HS-5 (cell line): ENCODE data around the gene UGGT2.
"Not testable (repeated sequence)": the region's sequence is repeated elsewhere in the genome, so short reads cannot be mapped to it uniquely, and the experiment has no call there.

ENCODE experiments used
- DNase-seq: peaks from one replicate; pipeline ENCODE4 v3.0.0-alpha.2; 2012; ENCODE audit warnings: low read depth

Gene UGGT2

DNA sequence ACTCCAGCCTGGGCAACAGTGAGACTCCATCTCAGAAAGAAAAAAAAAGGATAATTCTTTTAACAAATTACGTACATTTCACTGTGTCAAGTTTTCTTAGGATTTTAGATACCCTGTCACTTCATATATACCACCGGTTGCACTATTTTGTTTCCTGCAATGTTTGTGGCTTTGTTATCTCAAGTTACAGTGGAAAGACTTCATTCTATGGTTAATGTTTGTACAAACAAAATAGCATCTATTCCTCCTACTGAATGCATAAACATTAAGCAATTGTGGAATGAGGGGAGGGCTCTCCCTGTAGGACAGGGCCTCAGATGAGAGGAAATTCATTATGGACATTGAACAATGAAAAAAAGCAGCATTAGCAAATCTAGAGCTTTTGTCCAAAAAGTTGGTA lies 256.2 kb downstream of the UGGT2 start:
- DNase-seq: no peak

DNA sequence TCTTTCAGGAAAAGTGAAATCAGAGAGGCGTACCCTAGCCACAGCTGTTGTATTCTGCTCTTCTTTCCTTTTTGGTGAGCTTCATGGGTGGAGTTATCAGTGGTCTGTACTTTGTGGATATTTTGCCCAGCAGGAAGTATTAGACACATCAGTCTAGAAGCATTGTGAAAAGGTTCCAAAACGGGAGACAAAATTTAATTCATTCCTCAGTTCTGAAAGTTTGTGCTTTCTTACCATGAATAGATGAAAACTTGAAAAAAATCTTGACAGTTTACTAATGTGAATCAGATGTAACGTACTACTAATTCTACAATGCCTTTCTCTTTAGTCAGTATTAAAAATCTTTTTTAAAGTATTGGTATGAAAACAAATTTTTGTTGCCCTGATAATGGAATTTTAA lies 259.4 kb downstream of the UGGT2 start:
- no peak for DNase-seq

DNA sequence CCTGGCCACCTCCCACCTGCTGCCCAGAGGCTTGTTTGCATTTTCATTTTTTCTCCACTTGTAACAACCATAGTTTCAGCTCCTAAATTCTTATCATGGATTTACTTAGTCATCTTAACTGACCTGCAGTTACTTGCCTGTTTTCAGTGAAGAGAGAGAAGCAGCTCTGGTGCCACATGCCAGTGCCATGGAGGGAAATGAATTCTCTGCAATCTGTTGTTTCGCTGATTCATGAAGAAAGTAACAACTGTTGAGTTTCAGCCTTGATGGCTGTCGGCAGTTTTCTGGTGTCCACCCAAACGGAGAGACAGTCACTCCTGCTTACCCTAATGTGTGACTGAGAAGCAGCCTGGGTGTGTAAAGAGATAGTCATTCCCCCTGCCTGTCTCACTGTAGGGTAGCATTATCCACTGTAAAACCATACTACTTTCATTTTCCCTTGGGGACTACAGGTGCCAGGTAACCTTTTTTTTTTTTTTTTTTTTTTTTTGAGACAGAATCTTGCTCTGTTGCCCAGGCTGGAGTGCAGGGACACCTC lies 260.1 kb downstream of the UGGT2 start:
- no peak for DNase-seq

DNA sequence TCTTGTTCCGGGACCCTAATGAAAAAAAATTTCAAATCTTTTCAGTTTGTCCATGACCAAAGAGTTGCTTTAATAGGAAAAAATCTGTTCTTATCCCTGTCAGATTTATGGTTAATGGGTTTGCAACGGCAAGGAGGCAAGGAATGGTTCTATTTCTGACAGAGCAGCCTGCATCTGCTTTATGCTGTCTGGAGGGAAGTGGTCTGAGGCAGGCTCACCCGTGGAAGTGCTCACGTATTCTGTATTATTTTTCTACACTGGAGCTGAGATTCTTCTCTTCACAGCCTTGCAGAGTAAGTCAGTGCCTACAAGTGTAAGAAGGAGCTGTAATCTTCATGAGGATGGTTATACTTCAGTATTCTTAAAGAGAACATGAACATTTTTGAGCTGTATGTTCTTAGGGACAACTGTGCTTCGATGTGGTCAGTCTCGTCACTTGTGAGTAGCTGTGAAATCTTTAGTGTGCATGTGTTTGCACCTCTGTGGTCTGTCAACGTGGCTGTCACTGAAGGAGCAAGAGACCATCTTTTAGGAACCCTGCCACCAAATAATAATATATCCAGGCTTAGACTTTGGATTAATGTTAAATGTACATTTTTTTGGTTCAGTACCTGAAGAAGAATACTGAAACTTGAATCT lies 262.0 kb downstream of the UGGT2 start:
- no peak for DNase-seq

DNA sequence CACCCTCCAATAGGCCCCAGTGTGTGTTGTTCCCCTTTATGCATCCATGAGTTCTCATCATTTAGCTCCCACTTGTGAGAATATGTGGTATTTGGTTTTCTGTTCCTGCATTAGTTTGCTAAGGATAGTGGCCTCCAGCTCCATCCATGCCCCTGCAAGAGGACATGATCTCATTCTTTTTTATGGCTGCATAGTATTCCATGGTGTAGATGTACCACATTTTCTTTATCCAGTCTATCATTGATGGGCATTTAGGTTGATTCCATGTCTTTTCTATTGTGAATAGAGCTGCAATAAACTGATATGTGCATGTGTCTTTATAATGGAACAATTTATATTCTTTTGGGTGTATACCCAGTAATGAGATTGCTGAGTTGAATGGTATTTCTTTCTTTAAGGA lies 263.9 kb downstream of the UGGT2 start:
- not testable (repeated sequence) for DNase-seq

DNA sequence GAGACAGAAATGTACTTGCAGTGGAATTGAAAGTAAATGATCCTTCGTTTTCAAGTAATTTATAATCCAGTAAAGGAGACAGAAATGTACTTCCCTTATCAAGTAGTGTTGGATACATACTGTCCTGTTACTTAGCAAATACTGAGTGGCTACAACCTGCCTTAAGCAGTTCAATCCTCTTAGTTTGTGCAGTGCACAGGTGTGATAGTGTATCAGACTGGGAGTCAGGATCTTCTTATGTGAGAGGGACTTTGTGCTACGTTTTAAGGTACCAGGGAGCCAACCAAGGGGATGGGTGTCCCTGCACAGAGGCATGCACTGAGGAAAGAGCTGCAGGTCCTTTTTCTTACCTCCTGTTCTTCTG lies 265.1 kb downstream of the UGGT2 start:
- DNase-seq: no peak

DNA sequence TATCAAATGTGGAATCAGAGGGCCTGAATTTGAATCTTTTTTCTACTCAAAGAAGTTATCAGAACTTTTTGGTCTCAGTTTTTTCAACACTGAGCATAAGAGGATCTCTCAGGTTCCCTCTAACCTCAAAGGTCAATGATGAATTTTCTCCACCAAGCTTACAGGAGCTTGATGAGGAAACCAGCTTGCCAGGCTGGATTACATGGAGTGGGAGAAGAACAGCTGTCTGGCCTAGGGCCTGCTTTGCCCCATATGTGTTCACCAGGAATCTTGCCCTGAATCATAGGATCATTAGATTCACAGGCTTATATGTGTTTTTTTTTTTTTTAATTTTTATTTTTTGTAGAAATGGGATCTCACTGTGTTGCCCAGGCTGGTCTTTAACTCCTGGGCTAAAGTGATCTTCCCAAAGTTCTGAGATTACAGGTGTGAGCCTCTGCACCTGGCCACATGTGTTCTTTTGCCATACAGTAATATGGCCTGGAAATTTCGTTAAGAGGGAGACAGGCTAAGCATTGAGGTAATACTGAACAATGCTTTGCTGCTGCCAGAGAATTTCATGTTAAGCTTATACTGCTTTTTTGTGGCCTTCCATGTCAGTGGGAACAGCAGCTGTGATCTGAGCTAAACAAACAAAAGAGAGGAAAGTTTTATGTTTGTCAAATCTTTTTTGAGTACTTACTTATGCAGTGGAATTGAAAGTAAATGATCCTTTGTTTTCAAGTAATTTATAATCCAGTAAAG lies 265.7 kb downstream of the UGGT2 start:
- no peak for DNase-seq

DNA sequence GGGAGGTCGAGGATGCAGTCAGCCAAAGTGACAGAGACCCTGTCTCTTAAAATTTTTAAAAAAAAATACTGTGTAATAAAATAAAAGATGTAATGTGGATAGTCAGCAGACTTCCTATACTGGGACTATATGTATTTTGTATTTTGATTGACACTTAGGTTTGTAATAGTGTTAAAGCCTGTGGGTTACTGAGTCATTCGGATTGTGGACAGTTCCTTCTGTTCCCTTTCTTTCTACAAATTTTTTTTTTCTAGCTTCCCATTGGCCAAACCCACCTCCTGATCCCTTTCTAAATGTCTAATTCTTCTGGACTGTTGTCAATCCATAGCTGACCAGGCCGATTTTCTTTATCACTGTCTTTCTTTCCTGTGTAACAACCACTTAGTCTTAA lies 268.3 kb downstream of the UGGT2 start:
- peak; percentile 4 for DNase-seq

DNA sequence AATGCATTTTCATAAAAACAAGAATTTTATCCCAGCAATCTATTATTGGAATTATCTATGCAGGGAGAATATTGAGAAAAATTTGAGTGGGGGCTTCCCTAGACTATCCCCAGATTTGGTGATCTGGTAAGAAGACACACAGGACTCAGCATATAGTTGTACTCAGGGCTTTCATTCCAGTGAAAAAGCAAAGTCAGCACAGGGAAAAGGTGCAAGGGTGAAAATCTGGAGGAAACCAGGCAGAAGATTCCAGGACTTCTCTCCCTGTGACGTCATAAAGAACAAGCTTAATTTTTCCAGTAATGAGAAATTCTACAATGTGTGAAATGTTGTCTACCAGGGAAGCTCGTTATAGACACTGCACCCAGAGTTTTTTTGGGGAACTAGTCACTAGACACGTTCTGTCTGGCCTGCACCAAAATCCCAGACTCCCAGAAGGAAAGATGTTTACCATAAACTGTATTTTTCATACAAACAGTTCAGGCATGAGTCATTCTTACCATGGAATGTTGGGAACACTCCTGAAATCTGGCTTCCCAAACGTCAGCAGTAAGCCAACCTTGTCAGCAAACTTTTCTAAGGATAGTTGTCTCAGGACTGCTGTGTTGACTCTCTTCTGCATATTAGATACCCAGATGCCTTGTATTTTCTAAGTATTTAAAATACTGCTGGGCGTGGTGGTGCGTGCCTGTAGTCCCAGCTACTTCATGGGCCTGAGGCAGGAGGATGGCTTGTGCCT lies 268.9 kb downstream of the UGGT2 start:
- DNase-seq: peak; percentile 31

DNA sequence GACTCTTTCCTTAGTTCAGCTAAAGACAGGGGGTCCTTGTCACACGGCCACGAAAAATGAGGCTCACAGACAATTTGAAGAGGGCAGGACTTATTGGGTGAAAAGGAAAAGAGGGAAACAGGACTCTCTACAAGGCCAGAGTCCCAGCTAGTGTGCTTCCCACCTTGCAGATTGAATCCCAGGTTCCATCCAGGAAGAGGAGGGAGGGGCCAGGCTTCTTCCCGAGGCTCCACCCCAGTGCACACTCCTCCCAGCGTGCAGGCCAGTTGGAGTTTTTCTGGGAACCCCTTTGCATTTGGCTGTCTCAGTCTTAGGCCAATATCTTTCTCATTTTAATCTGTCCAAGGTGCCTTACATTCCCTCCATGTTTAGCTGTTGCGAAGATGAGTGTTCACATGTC lies 269.5 kb downstream of the UGGT2 start:
- no peak for DNase-seq

DNA sequence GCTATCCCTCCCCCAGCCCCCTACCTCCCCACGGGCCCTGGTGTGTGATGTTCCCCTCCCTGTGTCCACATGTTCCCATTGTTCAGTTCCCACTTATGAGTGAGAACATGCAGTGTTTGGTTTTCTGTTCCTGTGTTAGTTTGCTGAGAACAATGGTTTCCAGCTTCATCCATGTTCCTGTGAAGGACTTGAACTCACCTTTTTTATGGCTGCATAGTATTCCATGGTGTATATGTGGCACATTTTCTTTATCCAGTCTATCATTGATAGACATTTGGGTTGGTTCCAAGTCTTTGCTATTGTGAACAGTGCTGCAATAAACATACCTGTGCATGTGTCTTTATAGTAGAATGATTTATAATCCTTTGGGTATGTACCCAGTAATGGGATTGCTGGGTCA lies 271.3 kb downstream of the UGGT2 start:
- DNase-seq: not testable (repeated sequence)

DNA sequence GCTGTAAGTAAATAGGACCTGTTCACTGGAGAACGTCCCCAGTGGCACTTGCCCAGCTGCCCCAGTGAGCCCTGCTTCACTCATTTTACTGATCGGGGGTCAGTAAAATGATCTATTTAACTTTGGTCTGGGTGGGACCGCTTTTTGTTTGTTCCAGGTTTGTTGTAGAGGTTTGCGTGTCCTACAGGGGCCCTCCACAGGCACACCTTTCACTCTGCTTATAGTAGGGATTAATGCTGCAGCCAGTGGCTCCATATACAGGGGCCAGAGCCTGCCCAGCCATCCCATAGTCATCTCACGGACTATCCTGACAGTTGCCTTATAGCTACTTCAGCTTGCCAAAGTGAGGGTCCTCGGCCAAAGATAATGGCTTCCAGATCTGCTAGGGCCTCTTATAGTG lies 272.2 kb downstream of the UGGT2 start:
- no peak for DNase-seq

DNA sequence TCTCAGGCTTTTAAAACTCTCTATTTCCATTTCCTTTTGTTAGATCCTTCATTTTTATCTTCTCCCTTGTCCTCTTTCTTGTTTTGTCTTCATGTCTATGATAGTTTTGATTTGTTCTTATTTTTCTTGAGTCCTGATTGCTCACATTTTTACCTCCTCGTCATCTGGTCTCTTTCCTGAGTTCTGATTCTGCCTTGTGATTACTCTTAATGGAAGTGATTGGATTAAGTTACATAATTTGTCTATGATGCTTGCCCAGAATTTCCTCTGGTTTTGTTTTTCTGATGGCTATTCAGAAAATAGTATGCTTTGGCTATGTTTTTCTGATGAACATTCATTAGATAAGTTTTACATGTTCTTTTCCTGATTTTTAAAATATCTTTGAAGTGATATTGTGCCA lies 273.7 kb downstream of the UGGT2 start:
- DNase-seq: no peak

DNA sequence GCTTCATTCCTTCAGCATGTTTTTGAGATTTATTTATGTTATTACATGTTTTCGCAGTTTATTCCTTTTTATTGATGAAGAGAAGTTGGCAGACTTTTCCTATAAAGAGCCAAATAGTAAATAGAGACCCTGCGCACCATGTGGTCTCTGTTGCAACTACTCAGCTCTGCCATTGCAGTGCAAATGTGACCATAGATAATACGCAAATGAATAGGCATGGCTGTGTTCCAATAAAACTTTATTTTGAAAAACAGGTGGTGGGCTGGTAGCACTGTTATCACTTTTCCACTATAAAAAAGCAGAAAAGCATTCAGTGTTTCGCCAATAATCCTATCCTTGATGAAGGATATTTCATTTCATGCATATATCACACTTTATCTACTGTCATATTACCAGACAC lies 281.3 kb downstream of the UGGT2 start:
- no peak for DNase-seq

DNA sequence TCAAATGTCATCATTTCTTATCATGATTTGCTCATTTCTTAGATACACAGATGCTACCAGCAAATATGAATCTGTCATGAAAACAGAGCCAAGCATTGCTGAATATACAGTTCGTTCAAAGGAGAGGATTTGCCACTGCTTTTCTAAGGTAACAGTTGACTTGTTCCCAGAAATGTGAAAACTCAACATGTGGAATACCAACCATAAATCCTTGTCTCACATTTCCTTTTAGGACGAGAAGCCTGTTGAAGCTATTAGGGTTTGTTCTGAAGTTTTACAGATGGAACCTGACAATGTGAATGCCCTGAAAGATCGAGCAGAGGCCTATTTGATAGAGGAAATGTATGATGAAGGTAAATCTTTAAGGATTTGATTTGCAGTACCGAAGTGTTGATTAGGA lies 289.6 kb downstream of the UGGT2 start:
- no peak for DNase-seq

DNA sequence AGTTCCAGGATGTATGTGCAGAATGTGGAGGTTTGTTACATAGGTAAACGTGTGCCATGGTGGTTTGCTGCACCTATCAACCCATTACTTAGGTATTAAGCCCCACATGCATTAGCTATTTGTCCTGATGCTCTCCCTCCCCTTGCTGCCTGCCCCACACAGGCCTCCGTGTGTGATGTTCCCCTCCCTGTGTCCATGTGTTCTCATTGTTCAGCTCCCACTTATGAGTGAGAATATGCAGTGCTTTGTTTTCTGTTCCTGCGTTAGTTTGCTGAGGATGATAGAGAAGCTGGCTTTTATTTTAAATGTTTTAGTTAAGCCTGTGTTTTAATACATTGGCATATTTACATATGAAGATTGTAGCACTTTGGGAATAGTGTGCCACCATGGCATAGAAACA lies 290.6 kb downstream of the UGGT2 start:
- not testable (repeated sequence) for DNase-seq

DNA sequence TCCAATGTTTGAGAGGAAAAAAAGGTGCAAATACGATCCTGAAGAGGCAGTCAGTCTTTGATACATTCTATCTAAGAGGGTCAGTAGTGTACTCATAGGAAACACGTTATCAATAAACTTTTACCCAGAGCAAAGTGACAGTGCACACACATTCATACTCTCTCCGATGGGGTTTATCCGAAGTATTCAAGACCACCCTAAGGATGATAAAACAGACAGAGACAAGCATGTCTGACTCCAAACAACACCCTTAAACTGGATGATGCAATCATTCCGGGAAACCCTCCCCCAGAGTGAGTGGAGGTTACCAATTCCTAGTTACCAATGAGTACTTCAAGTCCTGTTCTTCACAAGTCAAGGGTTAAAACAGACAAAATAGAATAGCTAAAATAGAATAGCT lies 297.1 kb downstream of the UGGT2 start:
- no peak for DNase-seq

DNA sequence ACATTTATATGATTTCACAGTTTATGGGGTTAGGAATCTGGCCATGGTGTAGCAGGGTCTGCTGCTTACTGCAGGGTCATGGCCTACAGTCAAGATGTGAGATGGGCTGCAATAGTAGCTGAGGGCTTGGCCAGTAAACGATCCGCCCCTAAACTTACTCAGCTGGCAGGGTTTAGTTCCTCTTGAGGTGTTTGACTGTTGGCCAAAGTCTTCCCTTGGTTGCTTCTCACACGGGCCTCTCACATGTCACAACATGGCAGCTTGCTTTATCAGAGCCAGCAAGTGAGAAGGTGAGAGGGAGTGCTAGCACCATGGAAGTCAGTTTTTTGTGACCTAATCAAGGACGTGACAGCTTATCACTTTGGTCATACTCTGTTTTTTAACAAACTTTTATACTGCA lies 299.1 kb downstream of the UGGT2 start:
- DNase-seq: no peak

DNA sequence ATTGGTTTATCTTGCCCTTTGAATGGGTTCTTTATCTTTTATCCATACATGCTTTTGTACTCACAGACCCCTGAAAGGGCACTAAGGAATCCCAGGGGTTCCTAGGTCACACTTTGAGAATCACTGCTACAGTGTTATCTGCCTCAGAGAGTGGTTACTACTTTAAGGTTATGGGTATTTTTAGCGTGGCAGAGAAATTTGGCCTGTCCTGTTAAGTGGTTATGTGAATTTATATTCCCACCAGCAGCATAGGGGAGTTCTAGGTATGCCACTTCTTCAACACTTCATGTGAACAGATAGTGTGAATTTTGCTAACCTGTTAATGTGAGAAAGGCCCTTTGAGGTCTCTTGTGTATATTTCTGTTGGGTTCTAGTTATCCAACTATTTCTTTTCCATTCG lies 300.5 kb downstream of the UGGT2 start:
- no peak for DNase-seq
